Omental fat pad (tissue), 4 donors: ENCODE data around the gene SMAD6. TPM values are rescaled to one million over a fixed set of nuclear protein-coding genes. Genes with fewer than 3 reads are reported as not detected.

Experiments
- ATAC-seq: fragments of 150-250 bp; one replicate; pipeline ENCODE4 v1.9.1; 2016; ENCODE audit warnings: mild to moderate bottlenecking, moderate library complexity; ENCODE audit not compliant: low FRiP score
- DNase-seq: peaks from one replicate; pipeline ENCODE4 v3.0.0-alpha.2; 2019; ENCODE audit warnings: low spot score
- CTCF ChIP-seq, 3 donors: fragments of 450-650 bp; IDR thresholded peaks; one replicate each; pipeline ENCODE4 v1.5.1; 2016 to 2017; ENCODE audit warnings: antibody characterized with exemption in 3 of 3, mild to moderate bottlenecking in 3 of 3, moderate library complexity in 2 of 3
- total RNA-seq, 4 donors: library from RNA; depleted of rRNA; stranded (reverse); fragments of >200 nt; gene quantifications; one replicate each; pipeline ENCODE4 v1.1.0, GENCODE V29; 2016

The SMAD6 gene
- total RNA-seq, 4 donors from 2014 or later: 15.6 to 44.9 (median 23.8) TPM

GRCh38 chr15:66655997-66656396 is 46.0 kb upstream of the SMAD6 start:
- TF ChIP-seq CTCF (IDR thresholded peaks at IDR 0.05): no peak
- DNase-seq: no peak
- ATAC-seq: no peak

DNA sequence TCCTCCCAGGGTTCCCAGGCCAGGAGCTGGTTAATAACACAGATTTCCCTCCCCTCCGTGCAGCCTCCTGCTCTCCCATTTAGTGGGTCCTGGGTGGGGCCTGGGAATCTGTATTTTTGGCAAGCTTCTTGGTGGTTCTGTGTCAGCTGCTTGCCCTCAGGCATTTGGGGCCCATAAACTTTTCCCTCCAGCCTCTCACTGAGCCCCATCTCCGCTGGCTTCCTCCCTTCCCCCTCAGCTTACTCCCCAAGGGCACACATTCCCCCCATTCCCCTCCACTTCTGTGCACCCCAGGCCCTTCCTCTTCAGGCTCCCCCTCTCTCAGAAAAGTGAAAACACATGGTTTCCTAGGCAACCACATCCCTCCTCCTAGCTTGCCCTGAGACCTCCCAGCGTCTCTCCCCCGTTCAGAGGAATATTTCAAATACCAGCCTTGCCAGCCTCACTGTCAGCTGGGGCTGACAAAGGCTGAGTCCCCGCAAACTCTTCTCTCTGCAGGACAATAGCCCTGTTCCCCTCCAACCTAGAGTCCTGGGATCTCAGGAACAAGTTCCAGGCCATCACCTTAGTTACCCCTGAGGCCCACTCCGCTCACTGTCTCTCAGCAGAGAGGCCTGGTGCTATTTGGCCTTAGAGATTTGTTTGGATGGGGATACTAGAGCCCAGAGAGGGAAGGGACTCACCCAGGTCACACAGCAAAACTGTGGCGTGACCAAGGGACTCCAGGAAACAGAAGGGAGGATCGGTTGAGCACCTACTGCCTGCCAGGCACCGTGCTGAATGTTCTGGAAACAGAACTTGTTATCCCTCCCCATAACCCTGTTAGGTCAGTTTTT is 44.6 kb upstream of the SMAD6 start:
- ATAC-seq (no peak), DNase-seq (no peak)
- TF ChIP-seq CTCF (IDR thresholded peaks at IDR 0.05): no peak

GRCh38 chr15:66658044-66658443 is 44.0 kb upstream of the SMAD6 start:
- no peak for ATAC-seq

DNA sequence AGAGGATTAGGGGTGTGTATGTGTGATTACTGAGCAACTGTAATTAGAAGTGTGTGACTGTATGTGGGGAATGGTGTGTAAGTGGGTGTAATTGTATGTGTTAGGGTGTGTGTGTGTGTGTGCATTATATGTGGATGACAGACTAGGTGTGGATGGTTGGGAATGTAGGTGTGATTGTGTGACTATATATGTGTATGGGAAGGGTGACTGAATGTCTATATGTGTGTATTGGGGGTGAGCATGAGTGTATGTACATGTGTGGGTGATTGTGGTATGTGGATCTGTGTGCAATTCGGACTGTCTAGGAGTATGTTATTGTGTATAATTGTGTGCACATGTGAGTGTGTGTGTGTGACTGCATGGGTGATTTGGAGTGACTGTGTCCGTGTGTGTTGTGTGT is 43.2 kb upstream of the SMAD6 start:
- DNase-seq (no peak), ATAC-seq (no peak)
- no peak for TF ChIP-seq CTCF (IDR thresholded peaks at IDR 0.05)

More at GRCh38 chr15:66658044-66658443, 44.0 kb upstream of the SMAD6 start:
- DNase-seq: no peak
- TF ChIP-seq CTCF (IDR thresholded peaks at IDR 0.05): no peak

DNA sequence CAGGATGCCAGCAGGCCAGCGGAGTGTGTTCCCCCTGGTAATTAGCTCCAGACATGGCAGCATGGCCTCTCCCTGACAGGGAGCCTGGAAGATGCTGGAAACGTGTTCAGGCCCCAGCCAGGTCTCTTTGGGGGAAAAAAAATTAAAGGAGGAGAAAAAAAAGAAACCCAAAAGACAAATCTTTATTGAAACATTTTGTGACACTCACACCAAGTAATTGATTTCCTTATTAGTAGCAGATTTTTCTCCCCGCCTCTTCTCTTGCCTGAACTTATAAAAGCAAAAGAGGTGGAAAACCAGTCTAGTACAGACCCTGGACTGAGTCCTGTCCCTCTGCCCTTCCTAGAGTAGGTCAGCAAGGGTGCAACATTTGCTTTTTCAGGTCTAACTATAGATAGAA is 42.7 kb upstream of the SMAD6 start:
- DNase-seq (no peak), ATAC-seq (no peak)
- TF ChIP-seq CTCF (IDR thresholded peaks at IDR 0.05): no peak

- ATAC-seq (no peak), DNase-seq (no peak)
- no peak for TF ChIP-seq CTCF (IDR thresholded peaks at IDR 0.05)
Observed at GRCh38 chr15:66661432-66662096, 40.5 kb upstream of the SMAD6 start.
